ENCODE data around the gene HYAL2. TPM values are rescaled to one million over a fixed set of nuclear protein-coding genes. Genes with fewer than 3 reads are reported as not detected.

The HYAL2 gene
- total RNA-seq, 3 donors from 2014 or later, result 66.0 to 215 (median 96.0) TPM

DNA sequence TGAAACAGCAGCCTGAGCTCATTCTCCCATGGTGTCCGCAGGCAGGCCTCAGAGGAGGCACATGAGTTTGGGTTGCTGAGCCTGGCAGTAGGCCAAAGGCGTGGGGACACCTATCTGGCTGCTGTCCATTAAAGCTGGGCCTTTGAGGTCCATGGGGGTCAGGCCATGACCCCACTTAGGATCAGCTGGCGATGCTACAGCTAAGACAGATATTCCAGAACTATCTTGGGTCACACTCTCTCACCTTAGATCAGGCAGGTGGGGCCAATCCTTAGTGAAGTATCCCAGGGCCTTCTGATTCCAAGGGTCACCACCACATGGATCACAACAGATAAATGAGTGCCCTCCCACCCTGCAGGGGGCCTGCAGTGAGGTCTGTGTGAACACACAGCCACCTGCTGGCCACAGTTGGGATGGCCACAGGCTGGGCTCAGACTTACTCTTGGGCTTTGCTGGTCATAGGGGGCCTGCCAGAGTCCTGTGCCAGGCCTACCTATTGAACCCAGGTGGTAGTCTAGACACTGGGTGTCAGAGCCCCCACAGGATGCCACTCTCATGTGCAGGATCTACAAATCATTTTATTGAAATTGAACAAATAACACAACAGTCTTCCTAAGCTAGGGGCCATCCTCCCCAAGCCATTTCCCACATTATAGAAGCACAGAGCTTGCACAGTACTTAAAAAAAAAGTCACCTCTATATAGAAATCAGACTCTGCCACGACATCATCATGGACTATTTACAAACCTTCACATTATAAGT lies 2.0 kb upstream of the HYAL2 start:
- no peaks in the 10 kb centered on the region for H3K27me3 ChIP-seq
- no peaks in the 10 kb centered on the region for H3K36me3 ChIP-seq
- peak overlapping the region; percentile 31 to 93 for H3K27ac ChIP-seq
- peaks cover 6 to 29% of the 10 kb centered on the region in 2 donors for H3K4me1 ChIP-seq
- no peaks in the 10 kb centered on the region for H3K9me3 ChIP-seq
- no peak for DNase-seq (ENCODE audit: low spot score in 2 of 2)
- intact Hi-C loops (cut with DNase I; ENCODE audit: low total_unique reads), result no loop called here
- TF ChIP-seq, protein P1, sequence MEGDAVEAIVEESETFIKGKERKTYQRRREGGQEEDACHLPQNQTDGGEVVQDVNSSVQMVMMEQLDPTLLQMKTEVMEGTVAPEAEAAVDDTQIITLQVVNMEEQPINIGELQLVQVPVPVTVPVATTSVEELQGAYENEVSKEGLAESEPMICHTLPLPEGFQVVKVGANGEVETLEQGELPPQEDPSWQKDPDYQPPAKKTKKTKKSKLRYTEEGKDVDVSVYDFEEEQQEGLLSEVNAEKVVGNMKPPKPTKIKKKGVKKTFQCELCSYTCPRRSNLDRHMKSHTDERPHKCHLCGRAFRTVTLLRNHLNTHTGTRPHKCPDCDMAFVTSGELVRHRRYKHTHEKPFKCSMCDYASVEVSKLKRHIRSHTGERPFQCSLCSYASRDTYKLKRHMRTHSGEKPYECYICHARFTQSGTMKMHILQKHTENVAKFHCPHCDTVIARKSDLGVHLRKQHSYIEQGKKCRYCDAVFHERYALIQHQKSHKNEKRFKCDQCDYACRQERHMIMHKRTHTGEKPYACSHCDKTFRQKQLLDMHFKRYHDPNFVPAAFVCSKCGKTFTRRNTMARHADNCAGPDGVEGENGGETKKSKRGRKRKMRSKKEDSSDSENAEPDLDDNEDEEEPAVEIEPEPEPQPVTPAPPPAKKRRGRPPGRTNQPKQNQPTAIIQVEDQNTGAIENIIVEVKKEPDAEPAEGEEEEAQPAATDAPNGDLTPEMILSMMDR (IDR thresholded peaks at IDR 0.05), result peak; percentile 67 to 79 (median 76)
- TF ChIP-seq POLR2A (IDR thresholded peaks at IDR 0.05) (no peak), POLR2AphosphoS5 (IDR thresholded peaks at IDR 0.05) (no peak)
- H3K4me3 ChIP-seq, result no peak overlapping the region

DNA sequence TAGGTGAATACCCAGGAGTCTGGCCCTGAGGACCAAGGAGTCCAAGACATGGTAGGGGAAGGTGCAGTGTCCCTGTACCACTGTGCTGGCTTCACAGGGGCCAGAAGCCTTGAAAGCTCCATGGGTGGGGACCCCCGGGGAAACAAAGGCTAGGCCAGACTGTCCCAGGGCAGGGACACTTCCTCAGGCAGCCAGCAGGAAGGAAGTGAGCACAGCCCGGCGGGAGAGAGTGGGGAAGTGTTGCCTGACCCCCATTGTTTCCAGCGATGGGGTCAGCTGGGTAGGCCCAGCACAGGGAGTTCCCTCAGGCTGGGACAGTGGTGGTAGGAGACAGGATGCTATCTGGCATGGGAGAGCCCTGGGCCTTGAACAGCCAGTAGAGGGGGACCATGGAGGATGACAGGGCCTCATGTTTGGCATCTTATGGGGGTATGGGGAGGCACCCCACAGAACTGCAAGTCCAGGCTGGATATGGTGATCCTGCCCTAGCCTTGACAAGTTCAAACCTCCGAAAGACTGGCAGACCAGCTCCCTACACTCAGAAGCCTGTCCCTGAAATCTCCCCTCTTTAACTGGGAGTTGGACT lies 1.2 kb upstream of the HYAL2 start:
- Histone ChIP-seq H3K4me3 (no peak overlapping the region), H3K27me3 (no peaks in the 10 kb centered on the region), H3K4me1 (peaks cover 9 to 34% of the 10 kb centered on the region in 2 donors), H3K27ac (peak overlapping the region; percentile 31 to 93), H3K36me3 (no peaks in the 10 kb centered on the region), H3K9me3 (no peaks in the 10 kb centered on the region)
- no peak for DNase-seq (ENCODE audit: low spot score in 2 of 2)
- intact Hi-C loops (cut with DNase I; ENCODE audit: low total_unique reads), result no loop called here
- TF ChIP-seq POLR2AphosphoS5 (IDR thresholded peaks at IDR 0.05), result peak in 2 of 3 donors; percentile 47 to 72
- TF ChIP-seq, protein P1 (IDR thresholded peaks at IDR 0.05), result no peak
- no peak for TF ChIP-seq POLR2A (IDR thresholded peaks at IDR 0.05)

DNA sequence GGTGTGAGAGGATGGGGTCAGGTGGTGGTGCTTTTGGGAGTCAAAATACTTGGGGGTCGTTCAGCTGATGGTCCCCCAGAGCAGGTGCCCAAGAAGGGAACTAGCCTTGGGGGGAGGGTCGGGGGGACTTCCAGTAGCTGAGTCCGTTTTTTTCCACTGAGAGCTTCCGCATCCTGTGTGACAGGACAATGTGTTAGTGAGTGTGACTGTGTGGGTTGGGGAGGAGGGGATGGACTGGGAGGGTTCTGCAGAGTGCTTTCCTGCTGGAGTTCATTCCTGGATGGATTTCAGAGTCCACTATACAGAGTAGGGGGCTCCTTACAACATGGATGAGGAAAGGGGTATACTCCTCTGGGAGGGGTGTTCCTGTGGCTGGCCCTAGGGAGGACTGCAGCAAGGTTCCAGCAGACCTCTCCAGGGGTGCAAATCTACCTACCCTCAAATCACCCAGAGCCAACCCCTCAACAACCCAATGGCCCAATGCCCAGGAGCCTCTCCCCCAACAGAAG lies 601 bp upstream of the HYAL2 start:
- H3K4me1 ChIP-seq, result peaks cover 12 to 34% of the 10 kb centered on the region in 2 donors
- peak overlapping the region; percentile 31 to 93 for H3K27ac ChIP-seq
- H3K36me3 ChIP-seq, result no peaks in the 10 kb centered on the region
- no peaks in the 10 kb centered on the region for H3K9me3 ChIP-seq
- H3K27me3 ChIP-seq, result no peaks in the 10 kb centered on the region
- intact Hi-C loops (cut with DNase I; ENCODE audit: low total_unique reads), result no loop called here
- TF ChIP-seq, protein P1 (IDR thresholded peaks at IDR 0.05), result no peak
- TF ChIP-seq POLR2AphosphoS5 (IDR thresholded peaks at IDR 0.05), result peak in 1 of 3 donors; percentile 5
- no peak for TF ChIP-seq POLR2A (IDR thresholded peaks at IDR 0.05)
- DNase-seq (ENCODE audit: low spot score in 2 of 2), result no peak
- peak overlapping the region; percentile 54 to 85 (median 79) for H3K4me3 ChIP-seq

DNA sequence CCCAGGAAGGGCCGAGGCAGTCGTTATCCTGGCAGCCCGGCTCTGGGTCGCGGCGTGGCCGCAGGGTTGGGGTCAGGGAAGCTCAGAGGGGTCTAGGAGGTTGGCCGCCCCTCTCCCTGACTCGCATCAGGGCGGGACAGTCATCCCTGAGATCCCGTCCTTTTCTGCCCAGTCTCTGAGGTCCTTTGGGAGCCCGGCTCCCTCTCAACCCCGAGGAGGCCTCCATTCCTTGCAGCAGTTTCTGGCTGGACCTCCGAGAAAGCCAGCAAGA lies 495 bp downstream of the HYAL2 start:
- peak overlapping the region; percentile 54 to 85 (median 79) for H3K4me3 ChIP-seq
- TF ChIP-seq, protein P1 (IDR thresholded peaks at IDR 0.05), result no peak
- no peak for TF ChIP-seq POLR2A (IDR thresholded peaks at IDR 0.05)
- no peak for TF ChIP-seq POLR2AphosphoS5 (IDR thresholded peaks at IDR 0.05)
- intact Hi-C loops (cut with DNase I; ENCODE audit: low total_unique reads), result no loop called here

More for the DNA sequence above, 495 bp downstream of the HYAL2 start:
- H3K27me3 ChIP-seq, result no peaks in the 10 kb centered on the region
- no peak for DNase-seq (ENCODE audit: low spot score in 2 of 2)
- H3K4me1 ChIP-seq, result peaks cover 18 to 38% of the 10 kb centered on the region in 2 donors
- H3K9me3 ChIP-seq, result no peaks in the 10 kb centered on the region
- no peaks in the 10 kb centered on the region for H3K36me3 ChIP-seq
- peak overlapping the region; percentile 93 to 94 for H3K27ac ChIP-seq
